Measurements from ENCODE around the gene MYO5A. TPM values are rescaled to one million over a fixed set of nuclear protein-coding genes. Genes with fewer than 3 reads are reported as not detected.

The MYO5A gene
- total RNA-seq, 1 donor from 2014 or later = 31.2 TPM

- TF ChIP-seq CTCF (IDR thresholded peaks at IDR 0.05) (no peak), POLR2A (IDR thresholded peaks at IDR 0.05) (no peak), POLR2AphosphoS5 (IDR thresholded peaks at IDR 0.05; ENCODE audit: insufficient read depth in 1 of 2, low read depth in 1 of 2) (peak in 1 of 2 donors; percentile 37)
- intact Hi-C loops (cut with DNase I) = no loop called here
- H3K36me3 ChIP-seq = no peaks in the 10 kb centered on the region
- no peaks in the 10 kb centered on the region for H3K27me3 ChIP-seq
- H3K9me3 ChIP-seq = no peaks in the 10 kb centered on the region
- DNase-seq (ENCODE audit: extremely low spot score in 2 of 2) = no peak
- H3K27ac ChIP-seq = peak overlapping the region; percentile 91
- peak overlapping the region; percentile 78 to 83 for H3K4me3 ChIP-seq
- peaks cover 19% of the 10 kb centered on the region for H3K4me1 ChIP-seq
These were observed 643 bp downstream of the MYO5A start for GRCh38 chr15:52527911-52528563.

DNA sequence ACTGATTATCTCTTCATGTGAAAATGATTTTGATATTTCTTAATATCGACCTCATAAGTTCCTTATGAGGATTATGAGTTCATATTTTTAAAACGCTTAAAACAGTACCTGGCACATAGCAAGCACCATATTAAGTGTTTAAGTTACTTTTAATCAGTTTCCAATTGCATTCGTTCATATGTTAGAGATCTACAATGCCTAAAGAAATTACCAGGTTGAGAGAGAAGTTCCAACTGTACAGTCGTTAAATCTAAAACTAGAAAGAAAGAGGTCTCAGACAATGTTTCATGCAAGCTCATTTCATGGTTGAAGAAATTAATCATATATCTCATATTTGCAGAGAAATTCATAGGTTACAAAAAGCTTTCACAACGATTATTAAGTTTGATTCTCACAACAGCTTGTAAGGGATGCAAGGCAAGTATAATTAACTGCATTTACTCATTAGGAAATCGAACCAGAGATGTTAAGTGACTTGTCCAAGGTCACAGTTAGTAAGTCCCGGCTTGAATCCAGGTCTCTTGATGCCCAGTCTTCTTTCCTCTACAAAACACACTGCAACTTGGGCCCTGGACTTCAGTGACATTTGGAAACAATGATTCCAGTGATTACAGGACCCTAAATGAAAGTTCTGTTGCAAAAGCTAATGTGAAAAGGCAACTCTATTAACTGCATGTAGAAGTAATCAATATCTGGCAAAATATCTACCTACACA is 1.3 kb downstream of the MYO5A start:
- TF ChIP-seq CTCF (IDR thresholded peaks at IDR 0.05) (no peak), POLR2A (IDR thresholded peaks at IDR 0.05) (no peak), POLR2AphosphoS5 (IDR thresholded peaks at IDR 0.05; ENCODE audit: insufficient read depth in 1 of 2, low read depth in 1 of 2) (no peak)
- H3K4me3 ChIP-seq = peak overlapping the region; percentile 78 to 83
- DNase-seq (ENCODE audit: extremely low spot score in 2 of 2) = no peak
- no peaks in the 10 kb centered on the region for H3K9me3 ChIP-seq
- H3K27ac ChIP-seq = peak overlapping the region; percentile 91
- H3K27me3 ChIP-seq = no peaks in the 10 kb centered on the region
- H3K4me1 ChIP-seq = peaks cover 26% of the 10 kb centered on the region
- no peaks in the 10 kb centered on the region for H3K36me3 ChIP-seq
- intact Hi-C loops (cut with DNase I) = no loop called here

- intact Hi-C loops (cut with DNase I) = no loop called here
- Histone ChIP-seq H3K27me3 (no peaks in the 10 kb centered on the region), H3K4me1 (peaks cover 30% of the 10 kb centered on the region), H3K9me3 (no peaks in the 10 kb centered on the region), H3K27ac (no peak overlapping the region), H3K4me3 (no peak overlapping the region), H3K36me3 (no peaks in the 10 kb centered on the region)
- no peak for DNase-seq (ENCODE audit: extremely low spot score in 2 of 2)
- TF ChIP-seq POLR2AphosphoS5 (IDR thresholded peaks at IDR 0.05; ENCODE audit: insufficient read depth in 1 of 2, low read depth in 1 of 2) (no peak), CTCF (IDR thresholded peaks at IDR 0.05) (no peak), POLR2A (IDR thresholded peaks at IDR 0.05) (no peak)
These were observed 4.2 kb downstream of the MYO5A start for GRCh38 chr15:52524223-52525136.

- Histone ChIP-seq H3K27me3 (no peaks in the 10 kb centered on the region), H3K36me3 (no peaks in the 10 kb centered on the region), H3K4me3 (no peak overlapping the region), H3K4me1 (peaks cover 28% of the 10 kb centered on the region), H3K9me3 (no peaks in the 10 kb centered on the region), H3K27ac (peak overlapping the region; percentile 31)
- TF ChIP-seq POLR2AphosphoS5 (IDR thresholded peaks at IDR 0.05; ENCODE audit: insufficient read depth in 1 of 2, low read depth in 1 of 2) (no peak), POLR2A (IDR thresholded peaks at IDR 0.05) (no peak), CTCF (IDR thresholded peaks at IDR 0.05) (no peak)
- DNase-seq (ENCODE audit: extremely low spot score in 2 of 2) = no peak
- intact Hi-C loops (cut with DNase I) = no loop called here
These were observed 5.0 kb downstream of the MYO5A start for GRCh38 chr15:52523647-52524046.
